Activated CD4-positive, CD25-positive, alpha-beta regulatory T cell treated with anti-CD3 and anti-CD28 coated beads, Interleukin-2, amount 50 U/mL, for 16 hours (primary cell): ENCODE measurements around the gene ZNF470.

Experiments
- DNase-seq: peaks from one replicate; pipeline ENCODE4 v3.0.0-alpha.2; 2020; ENCODE audit warnings: low read depth, low spot score

The ZNF470 gene

DNA sequence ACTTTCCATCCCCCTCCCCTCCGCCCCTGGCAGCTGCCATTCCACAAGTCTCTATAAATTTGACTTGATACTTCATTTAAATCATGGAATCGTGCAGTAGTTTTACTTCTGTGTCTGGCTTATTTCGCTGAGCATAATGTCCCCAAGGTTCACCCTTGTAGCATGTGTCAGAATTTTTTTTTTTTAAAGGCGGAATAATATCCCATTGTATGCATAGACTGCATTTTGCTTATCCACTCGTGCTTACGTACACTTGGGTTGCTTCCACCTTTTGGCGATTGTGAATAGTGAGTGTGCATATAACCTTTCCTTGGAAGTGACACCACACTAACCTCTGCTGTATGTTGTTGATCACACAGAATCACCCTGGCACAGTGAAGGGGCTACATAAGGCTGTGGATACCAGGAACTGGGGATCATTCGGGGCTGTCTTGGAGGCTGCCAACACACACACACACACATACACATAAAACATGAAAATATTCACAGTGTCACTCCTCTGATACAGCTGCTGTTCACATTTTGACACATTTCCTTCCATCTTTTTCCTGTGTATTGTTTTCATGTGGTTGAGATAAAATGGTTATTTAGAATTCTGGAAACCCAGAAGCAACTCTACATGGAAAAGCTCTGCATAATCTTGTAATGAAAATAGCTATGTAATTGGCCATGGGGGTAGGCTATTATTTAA lies 41.2 kb downstream of the ZNF470 start:
- DNase-seq, result no peak

DNA sequence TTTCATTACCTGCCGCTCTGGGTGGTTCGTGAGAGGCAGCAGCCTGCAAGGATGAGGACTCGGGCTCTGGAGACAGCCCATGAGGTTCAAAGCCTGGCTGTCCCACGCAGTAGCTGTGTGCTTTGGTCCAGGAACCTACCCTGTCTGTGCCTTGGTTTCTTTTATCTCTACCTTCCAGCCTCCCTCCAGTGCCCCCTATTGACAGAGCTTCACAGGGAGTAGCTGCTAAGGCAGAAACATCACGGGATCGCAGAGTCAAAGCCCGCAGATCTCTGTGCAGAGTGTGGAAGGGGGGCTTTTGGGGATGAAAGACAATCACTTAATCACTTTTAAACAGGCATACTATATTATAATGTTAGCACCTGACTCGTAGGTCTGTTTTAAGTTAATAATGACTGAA lies 44.0 kb downstream of the ZNF470 start:
- no peak for DNase-seq

DNA sequence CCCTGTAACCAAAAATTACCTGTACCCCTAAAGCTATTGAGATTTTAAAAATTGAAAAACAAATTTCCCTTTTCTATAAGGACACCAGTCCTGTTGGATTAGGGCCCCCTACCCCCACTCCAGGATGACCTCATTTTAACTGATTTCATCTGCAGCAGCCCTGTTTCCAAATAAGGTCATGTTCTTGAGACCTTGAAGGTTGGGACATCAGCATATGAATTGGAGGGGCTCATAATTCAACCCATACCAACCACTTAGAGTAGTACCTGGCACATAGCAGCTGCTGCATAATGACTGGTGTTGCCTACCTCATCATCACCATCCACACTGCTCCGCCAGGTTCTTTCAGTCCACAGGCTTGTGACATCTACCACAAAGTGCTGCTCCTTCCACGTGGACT lies 45.5 kb downstream of the ZNF470 start:
- no peak for DNase-seq

DNA sequence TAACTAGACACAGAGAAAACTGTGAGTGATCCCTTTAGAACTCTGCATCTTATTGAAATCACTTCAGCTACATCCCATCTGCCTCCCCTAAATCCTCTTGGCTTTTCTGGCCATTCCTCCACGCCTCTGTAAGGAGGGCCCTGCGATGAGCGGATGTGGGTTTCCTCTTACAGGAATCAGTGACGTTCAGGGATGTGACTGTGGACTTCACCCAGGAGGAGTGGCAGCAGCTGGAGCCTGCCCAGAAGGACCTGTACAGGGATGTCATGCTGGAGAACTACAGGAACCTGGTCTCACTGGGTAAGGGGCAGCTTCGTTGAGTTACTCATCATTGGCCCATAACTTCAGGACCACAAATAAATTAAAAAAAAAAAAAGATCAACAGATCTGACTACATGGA lies 46.4 kb downstream of the ZNF470 start:
- no peak for DNase-seq

GRCh38 chr19:56617531-56617930 lies 50.3 kb downstream of the ZNF470 start:
- no peak for DNase-seq

GRCh38 chr19:56619121-56619520 lies 51.9 kb downstream of the ZNF470 start:
- no peak for DNase-seq

GRCh38 chr19:56622374-56622773 lies 55.1 kb downstream of the ZNF470 start:
- DNase-seq, result no peak

DNA sequence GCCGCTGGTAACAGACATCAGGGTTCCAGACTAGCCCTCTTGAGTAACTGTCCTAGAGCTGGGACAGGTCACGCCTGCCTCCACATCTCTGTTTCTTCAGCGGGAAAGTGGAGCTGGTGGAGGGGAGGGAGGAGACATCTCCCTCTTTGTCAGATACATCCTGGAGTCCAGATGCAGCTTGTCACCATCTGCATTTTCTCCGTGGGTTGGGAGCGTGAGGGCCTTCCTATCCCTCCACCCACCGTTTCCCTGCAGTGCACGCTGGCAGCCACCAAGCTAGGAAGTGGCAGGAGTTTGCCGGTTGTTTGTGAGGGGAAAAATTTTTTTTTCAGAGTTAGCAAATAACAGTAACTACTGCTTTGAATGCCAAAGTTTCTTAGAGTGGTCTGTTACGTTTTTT lies 55.7 kb downstream of the ZNF470 start:
- DNase-seq, result no peak

DNA sequence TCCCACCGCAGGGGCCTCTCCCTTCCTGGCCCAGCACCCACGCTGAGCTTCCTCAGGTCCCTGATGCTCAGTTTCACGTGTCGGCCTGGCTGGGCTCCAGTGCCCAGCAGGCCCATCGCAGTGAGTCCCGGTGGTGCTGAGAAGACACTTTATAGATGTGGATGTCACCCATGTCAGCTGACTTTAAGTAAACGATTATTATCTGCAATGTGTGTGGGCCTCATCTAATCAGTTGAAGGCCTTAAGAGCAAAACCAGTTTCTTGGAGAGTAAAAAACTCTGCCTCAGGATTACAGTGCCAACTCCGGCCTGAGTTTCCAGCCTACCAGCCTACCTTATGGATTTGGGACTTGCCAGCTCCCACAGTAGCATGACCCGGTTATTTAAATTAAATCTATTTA lies 58.4 kb downstream of the ZNF470 start:
- no peak for DNase-seq

GRCh38 chr19:56633021-56633420 lies 65.8 kb downstream of the ZNF470 start:
- DNase-seq, result no peak

DNA sequence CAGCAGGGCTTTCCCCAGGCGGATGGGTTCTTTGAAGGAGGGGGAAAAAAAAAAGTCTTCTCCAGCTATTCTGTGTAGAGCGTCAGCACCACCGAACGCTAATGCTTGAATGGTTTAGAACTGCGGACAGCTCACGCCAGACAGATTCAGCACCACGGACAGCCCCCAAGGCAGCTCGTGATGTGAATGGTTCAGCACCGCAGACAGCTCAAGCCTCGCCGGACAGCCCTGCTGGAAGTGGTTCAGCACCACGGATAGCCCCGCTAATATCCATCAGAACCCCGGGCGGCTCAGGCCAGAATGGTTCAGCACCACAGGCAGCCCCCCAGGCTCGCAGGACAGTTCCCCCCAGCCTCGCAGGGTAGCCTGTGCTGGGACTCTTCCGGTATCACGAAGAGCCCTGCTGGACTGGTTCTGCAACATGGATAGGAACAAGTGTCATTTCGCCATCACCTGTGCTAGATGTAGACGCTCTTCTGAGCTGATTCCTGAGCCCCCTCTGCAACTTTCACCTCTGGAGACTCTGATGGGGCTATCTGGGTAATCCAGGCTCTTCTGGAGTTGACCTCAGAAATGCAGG lies 70.8 kb downstream of the ZNF470 start:
- no peak for DNase-seq
